GM12865 (cell line): ENCODE measurements around the gene ZNF770.

Experiments
- DNase-seq: peaks from one replicate; pipeline ENCODE4 v3.0.0; 2010; ENCODE audit warnings: low read depth
- H3K4me3 ChIP-seq: 2 replicates; pipeline ENCODE4 v1.5.1; 2011; ENCODE audit warnings: mild to moderate bottlenecking, low read depth, low read length, control low read depth
- CTCF ChIP-seq: IDR thresholded peaks from 2 replicates; pipeline ENCODE4 v1.5.1; 2011; ENCODE audit warnings: low read length, control low read depth, low read depth, inconsistent platforms; ENCODE audit not compliant: insufficient read depth; ENCODE audit errors: missing control alignments

ZNF770 gene

DNA sequence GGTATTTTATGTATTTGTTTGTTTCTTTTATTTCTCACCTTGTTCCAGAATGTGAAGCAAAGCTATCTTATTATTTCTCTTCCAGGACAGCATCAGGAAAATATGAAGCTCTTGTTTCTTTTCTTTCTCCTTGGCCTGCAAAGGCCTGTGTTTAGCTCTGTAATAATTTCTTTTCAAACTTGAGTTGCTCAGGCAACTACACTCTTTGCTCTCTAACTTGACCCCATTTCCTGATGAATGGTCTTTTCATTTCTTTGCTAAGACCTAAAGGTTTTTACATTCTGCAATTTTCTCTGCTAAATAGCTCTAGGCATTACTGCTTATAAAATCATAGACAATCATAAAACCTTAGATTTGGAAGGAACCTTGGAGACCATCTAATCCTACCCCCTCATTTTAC is 26.2 kb upstream of the ZNF770 start:
- DNase-seq = no peak
- no peak for TF ChIP-seq CTCF
- no peak overlapping the region for H3K4me3 ChIP-seq

DNA sequence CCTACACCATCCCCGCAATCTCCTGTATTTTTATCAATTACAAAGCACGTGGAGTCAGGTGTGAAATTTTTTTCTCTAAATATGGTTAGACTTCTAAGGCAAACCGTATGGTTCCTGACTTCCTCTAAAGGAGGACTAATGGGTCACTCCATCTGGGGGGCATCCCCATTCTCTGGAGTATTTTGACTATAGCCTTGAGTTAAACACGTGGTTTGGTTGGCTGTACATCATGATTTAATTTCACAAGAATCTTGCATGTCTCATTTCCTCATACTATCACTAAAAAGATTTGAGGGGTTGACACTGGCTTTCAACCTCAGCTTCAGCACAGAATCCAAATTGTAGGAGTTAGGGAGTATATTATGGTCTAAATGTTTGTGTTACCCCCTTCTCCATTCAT is 25.3 kb upstream of the ZNF770 start:
- no peak overlapping the region for H3K4me3 ChIP-seq
- DNase-seq = no peak
- TF ChIP-seq CTCF = no peak

DNA sequence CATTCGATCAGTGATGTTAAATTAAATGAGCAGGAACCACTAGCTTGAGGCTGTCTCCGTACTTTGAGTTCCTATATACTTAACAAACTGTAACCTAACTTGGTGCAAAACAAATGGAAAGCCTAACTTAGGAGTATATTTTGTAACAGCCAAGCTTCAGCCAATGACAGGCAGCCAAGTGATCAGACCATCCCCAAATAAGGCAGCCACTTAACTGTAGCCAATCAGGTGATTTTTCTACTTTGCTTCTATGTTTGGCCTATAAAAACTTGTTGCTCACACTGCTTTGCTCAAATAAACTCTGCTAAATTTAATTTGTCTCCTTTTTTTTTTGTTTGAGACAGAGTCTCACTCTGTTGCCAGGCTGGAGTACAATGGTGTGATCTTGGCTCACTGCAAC is 19.3 kb upstream of the ZNF770 start:
- TF ChIP-seq CTCF = no peak
- no peak overlapping the region for H3K4me3 ChIP-seq
- DNase-seq = no peak

DNA sequence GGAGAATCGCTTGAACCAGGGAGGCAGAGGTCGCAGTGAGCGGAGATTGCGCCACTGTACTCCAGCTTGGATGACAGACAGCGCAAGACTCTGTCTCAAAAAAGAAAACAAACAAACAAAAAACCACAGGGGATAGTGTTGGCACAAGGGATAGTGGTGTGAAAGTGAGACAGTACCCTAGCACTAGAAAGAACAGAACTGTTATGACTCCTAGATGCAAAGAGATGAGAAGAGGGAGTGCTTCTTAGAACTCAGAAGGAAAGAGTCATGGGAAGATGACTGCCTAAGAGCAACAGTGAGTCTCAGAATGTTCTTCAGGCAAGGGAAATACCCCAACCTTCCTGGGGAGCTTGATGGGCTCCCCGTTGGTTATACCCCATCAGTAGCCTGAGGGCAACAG is 17.8 kb upstream of the ZNF770 start:
- no peak for TF ChIP-seq CTCF
- DNase-seq = no peak
- no peak overlapping the region for H3K4me3 ChIP-seq

GRCh38 chr15:35003928-35004327 is 15.8 kb upstream of the ZNF770 start:
- DNase-seq = no peak
- TF ChIP-seq CTCF = no peak
- no peak overlapping the region for H3K4me3 ChIP-seq

DNA sequence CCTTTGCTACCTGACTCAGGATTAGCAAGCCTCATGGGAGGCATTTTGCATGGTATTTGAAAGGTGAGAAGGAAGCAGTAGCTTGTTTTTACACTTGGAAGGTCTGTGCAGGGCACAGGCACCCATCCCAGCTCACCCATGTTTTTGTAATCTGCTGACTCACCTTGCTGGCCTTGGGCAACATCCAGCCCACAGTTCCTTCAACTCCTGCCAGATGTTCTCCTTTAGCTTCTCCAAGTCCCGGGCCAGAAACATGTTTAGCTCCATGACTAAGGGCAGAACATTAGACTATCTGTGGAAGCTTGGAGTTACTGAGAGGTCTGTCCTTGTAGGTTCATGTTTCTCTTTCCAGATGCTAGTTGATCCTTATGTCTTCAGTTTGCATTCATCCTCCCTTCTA is 12.4 kb upstream of the ZNF770 start:
- H3K4me3 ChIP-seq = no peak overlapping the region
- no peak for DNase-seq
- TF ChIP-seq CTCF = no peak

GRCh38 chr15:34999906-35000305 is 11.8 kb upstream of the ZNF770 start:
- no peak overlapping the region for H3K4me3 ChIP-seq
- DNase-seq = no peak
- TF ChIP-seq CTCF = no peak
